Lower leg skin (tissue), 3 donors: ENCODE results near the gene PGM1.

Experiments
- POLR2A ChIP-seq, 2 donors: fragments of 450-650 bp; IDR thresholded peaks; one replicate each; pipeline ENCODE4 v1.6.1; 2016 to 2017; ENCODE audit warnings: antibody characterized with exemption in 2 of 2, mild to moderate bottlenecking in 1 of 2, moderate library complexity in 1 of 2
- TF ChIP-seq, protein P1 (sequence below), 3 donors: fragments of 450-650 bp; IDR thresholded peaks; one replicate each; pipeline ENCODE4 v1.5.1; 2016; ENCODE audit warnings: antibody characterized with exemption in 3 of 3, mild to moderate bottlenecking in 3 of 3, moderate library complexity in 2 of 3

DNA sequence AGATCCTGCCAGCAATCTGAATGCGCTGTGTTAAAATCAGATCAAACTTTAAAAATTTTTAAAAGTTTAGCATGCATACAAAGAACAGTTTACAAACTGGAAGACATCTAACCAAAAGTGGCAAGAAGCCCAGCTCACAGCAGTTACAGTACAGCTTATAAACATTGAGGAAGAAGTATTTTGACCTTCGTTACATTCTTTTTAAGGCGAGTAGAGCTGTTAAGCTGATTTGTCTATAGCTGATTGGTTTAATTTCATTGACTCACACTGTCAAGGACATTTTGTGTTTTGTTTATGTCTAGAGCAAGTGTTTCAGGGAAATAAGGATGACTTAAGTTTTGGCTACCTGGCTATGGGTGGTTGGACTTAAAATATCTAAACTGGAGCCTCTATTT, 3.0 kb upstream of the PGM1 start:
- TF ChIP-seq, protein P1, sequence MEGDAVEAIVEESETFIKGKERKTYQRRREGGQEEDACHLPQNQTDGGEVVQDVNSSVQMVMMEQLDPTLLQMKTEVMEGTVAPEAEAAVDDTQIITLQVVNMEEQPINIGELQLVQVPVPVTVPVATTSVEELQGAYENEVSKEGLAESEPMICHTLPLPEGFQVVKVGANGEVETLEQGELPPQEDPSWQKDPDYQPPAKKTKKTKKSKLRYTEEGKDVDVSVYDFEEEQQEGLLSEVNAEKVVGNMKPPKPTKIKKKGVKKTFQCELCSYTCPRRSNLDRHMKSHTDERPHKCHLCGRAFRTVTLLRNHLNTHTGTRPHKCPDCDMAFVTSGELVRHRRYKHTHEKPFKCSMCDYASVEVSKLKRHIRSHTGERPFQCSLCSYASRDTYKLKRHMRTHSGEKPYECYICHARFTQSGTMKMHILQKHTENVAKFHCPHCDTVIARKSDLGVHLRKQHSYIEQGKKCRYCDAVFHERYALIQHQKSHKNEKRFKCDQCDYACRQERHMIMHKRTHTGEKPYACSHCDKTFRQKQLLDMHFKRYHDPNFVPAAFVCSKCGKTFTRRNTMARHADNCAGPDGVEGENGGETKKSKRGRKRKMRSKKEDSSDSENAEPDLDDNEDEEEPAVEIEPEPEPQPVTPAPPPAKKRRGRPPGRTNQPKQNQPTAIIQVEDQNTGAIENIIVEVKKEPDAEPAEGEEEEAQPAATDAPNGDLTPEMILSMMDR (IDR thresholded peaks at IDR 0.05) = no peak
- TF ChIP-seq POLR2A (IDR thresholded peaks at IDR 0.05) = no peak
